Panc1 (cell line): Measurements from ENCODE around the gene FAAP20.

Experiments
- CTCF ChIP-seq: fragments of 450-650 bp; IDR thresholded peaks from 2 replicates; pipeline ENCODE4 v1.5.1; 2017; ENCODE audit warnings: mild to moderate bottlenecking
- POLR2AphosphoS5 ChIP-seq: IDR thresholded peaks from 2 replicates; pipeline ENCODE4 v1.6.1; 2012; ENCODE audit warnings: mild to moderate bottlenecking, low read depth, low read length, moderate library complexity

GRCh38 chr1:2224170-2224584 lies 29.6 kb upstream of the FAAP20 start:
- TF ChIP-seq CTCF (no peak), POLR2AphosphoS5 (no peak)
